AG09309 (cell line): ENCODE measurements around the gene LGMN.
"Not testable (repeated sequence)": the region's sequence is repeated elsewhere in the genome, so short reads cannot be mapped to it uniquely, and the experiment has no call there.

Source experiments
- DNase-seq: peaks from one replicate; pipeline ENCODE4 v3.0.0-alpha.2; 2010; ENCODE audit warnings: low read depth
- H3K4me3 ChIP-seq: 2 replicates; pipeline ENCODE4 v1.5.1; 2011; ENCODE audit warnings: mild to moderate bottlenecking, low read depth, low read length, moderate library complexity; ENCODE audit not compliant: control insufficient read depth
- TF ChIP-seq, protein P1 (sequence below): IDR thresholded peaks from 2 replicates; pipeline ENCODE4 v1.5.1; 2011; ENCODE audit warnings: mild to moderate bottlenecking, low read depth, low read length, inconsistent platforms; ENCODE audit not compliant: insufficient read depth, control insufficient read depth; ENCODE audit errors: missing control alignments

The LGMN gene

DNA sequence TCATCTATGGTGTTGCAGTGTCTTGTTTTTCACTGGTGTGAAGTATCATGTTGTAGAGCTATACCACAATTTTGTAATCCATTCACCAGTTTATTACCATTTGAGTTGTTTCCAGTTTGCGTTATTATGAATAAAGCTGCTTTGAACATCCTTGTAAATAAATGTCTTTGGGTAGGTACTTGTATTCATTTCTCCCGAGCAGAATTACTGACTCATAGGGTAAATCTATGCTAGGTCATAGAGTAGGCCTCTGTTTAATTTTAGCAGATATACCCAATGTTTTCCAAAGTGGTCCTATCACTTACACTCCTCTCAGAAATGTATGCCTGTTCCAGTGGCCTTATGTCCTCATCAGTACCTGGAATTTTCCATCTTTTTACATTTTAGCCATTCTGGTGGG, 39.1 kb upstream of the LGMN start:
- no peak overlapping the region for H3K4me3 ChIP-seq
- DNase-seq = no peak
- TF ChIP-seq, protein P1, sequence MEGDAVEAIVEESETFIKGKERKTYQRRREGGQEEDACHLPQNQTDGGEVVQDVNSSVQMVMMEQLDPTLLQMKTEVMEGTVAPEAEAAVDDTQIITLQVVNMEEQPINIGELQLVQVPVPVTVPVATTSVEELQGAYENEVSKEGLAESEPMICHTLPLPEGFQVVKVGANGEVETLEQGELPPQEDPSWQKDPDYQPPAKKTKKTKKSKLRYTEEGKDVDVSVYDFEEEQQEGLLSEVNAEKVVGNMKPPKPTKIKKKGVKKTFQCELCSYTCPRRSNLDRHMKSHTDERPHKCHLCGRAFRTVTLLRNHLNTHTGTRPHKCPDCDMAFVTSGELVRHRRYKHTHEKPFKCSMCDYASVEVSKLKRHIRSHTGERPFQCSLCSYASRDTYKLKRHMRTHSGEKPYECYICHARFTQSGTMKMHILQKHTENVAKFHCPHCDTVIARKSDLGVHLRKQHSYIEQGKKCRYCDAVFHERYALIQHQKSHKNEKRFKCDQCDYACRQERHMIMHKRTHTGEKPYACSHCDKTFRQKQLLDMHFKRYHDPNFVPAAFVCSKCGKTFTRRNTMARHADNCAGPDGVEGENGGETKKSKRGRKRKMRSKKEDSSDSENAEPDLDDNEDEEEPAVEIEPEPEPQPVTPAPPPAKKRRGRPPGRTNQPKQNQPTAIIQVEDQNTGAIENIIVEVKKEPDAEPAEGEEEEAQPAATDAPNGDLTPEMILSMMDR = no peak

DNA sequence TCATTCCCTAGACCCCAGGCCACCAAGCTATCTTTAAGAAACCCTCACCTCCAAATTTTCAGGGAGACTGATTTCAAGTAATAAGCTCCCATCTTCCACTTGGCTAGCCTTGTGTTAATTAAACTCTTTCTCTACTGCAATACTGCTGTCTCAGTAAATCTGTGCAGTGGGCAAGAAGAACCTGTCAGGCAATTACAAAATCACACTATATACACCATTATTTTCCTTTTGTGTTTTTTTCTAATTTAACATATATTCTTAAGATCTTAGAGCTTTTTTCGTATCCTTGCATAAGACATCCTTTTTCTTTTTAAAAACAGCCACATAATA, 38.0 kb upstream of the LGMN start:
- H3K4me3 ChIP-seq = no peak overlapping the region
- no peak for DNase-seq
- TF ChIP-seq, protein P1 = no peak

DNA sequence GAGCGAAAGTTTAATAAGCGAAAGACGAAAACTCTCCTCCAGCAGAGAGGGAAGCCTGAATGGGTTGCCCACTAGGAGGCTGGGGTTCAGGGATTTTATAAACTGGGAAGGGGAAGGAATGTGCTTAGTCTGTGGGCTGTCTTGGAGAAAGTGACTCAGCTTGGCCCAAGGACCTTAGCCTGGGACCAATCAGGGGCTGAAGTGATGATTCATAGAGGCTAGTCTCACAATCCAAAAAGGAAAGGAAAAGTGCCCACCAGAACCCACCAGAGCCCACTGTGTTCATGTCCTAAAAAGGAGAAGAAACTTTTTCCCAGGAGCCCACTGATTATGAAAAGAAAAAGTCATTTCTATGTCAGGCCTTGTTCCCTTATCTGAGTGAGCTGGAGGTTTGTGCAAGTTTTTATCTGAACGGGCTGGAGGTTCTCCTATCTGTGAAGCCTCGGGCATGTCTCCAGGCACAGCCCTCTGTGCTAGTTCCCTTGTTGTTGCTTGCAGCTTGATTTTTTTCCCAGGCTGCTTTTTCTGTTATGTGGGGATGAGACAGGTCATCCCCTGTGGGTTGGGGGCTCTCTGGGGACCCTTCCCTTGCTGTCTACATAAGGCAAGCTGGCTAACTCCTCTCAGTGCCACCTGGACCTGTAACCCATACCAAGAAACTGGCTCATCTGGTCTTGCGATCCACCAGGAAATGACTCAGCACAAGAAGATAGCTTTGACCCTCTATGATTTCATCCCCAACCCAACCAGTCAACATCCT, 37.4 kb upstream of the LGMN start:
- DNase-seq = peak; percentile 47
- TF ChIP-seq, protein P1 = peak; percentile 35
- peak overlapping the region; percentile 9 for H3K4me3 ChIP-seq

DNA sequence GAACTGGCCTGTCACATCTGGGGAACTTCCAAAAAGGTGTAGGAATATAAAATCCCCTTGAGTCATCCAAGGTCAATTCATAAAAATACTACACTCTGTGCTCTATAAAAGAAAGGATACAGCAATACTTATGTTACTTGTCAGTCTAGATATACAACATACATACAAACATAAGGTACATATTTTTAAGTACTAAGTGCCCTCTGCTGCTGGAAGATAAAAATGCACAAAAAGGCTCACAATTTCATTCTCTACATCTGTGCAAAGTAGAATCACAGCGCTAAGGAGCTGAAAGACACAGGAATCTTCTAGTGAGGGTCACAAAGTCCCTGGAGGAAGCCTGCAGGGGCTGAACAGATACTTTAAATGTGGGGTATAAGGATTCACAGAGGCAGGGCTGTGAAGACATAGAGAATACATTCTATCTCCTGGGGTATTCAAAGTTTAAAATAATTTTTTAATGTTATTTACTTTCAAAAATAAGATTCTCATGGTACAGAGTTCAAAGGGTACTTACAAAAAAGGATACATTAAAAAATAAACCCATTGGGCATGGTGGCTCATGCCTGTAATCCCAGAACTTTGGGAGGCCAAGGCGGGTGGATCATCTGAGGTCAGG, 35.5 kb upstream of the LGMN start:
- peak; percentile 50 for DNase-seq
- TF ChIP-seq, protein P1 = peak; percentile 41

DNA sequence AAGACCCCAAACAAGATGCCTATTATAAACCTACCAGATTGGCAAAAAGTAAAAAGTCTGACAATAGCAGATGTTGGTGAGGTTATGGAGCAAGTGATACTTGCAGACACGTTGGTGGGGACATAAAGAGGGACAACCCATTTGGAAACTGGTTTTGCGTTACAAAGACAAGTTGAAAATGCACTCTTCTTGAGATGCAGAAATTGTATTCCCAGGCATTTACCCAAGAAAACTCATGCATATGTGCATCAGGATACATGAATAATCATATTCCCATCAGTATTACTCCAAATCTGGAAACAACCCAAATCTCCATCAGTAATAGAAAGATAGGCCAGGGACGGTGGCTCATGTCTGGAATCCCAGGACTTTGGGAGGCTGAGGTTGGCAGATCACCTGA, 32.9 kb upstream of the LGMN start:
- TF ChIP-seq, protein P1 = no peak
- DNase-seq = no peak
- H3K4me3 ChIP-seq = no peak overlapping the region

More for the DNA sequence above, 35.5 kb upstream of the LGMN start:
- H3K4me3 ChIP-seq = no peak overlapping the region

DNA sequence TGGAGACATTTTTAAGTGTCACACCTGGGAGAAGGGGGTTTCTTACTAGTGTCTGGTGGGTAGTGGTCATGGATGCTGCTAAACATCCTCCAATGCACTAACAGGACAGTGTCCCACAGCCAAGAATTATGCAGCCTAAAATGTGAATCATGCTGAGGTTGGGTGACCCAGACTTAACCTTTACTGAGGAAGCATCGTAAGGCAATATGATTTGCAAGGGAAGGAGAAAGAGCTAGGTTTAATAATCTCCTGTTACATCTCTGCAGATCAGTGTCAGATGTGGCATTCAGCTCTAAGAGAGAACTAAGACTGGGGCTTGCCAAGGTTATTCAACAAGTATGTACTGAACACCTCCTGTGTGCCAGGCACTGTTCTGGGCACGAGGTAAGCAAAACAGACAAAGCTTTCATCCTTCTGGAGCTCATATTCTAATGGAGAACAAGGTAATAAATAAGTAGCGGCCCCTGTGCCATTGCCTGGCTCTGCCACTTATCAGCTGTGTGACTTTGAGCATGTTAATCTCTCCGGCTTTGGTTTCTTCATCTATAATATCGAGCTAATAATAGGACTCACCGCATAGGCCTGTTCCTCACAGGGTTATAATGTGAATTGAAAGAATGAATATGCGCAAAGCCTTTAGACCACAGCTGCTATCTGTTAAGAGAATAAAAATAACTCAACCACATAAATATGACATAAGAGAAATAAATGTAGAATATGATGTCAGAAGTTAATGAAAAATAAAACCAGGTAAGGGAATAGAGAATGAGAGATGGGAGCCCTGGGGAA, 32.2 kb upstream of the LGMN start:
- no peak for DNase-seq
- TF ChIP-seq, protein P1 = no peak
- H3K4me3 ChIP-seq = no peak overlapping the region

DNA sequence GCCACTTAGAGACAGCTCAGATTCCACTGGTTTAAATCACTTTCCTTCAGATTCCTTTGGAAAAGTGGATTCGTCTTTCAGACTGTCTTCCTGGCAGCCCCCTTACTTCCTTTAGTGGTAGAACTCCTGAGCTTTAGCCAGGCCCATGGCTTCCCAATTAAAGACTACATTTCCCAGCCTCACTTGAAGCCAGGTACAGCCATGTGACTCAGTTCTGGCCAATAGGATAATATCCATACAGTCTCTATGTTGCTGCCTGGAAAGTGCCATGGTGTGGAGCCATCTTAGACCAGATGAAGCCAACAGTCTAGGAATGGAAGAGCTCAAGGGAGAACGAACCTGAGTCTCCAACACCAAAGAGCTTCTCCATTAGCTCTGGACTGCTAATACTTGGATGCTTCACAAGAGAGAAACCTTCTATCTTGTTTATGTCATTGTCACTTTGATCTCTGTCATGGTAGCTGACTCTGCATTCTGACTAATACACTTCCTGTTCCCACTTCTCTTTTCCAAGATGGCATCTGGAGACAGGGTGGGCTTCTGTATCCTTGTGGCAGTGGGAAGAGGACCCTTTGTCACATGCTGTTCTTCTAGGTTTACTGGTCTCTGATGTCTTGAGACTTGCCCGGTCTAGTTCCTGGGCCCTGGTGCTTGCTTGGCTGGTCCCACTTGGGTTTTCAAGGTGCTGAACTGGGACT, 30.6 kb upstream of the LGMN start:
- H3K4me3 ChIP-seq, DNase-seq: not testable (repeated sequence)

DNA sequence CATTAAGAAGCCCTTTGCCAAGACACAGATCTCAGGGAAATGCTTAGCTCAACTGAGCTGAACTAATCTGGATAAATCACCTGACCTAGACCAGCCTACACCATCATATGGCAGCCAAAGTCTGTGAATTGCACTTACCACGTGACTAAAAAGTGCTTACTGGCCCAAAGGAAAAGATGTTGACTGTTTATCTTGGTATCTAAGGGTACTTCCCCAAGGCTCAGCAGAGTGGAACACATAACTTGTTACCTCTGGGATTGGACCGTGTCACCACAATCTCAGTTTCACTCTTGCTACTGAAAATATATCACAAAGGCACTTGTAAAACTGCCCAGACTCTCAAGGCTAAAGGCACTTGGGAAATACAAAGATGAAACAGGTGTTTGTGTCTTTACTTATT, 26.9 kb upstream of the LGMN start:
- not testable (repeated sequence) for H3K4me3 ChIP-seq, DNase-seq
